ENCODE measurements around the gene ACBD5. TPM values are rescaled to one million over a fixed set of nuclear protein-coding genes. Genes with fewer than 3 reads are reported as not detected.

Gene ACBD5

GRCh38 chr10:27147701-27148100, 92.9 kb downstream of the ACBD5 start:
- peaks cover 6 to 82% of the 10 kb centered on the region in 2 donors for H3K36me3 ChIP-seq (replicated peaks in 1 of 2; ENCODE audit: control insufficient read depth in 2 of 2, insufficient read depth in 2 of 2, low read length in 2 of 2)
- H3K23ac ChIP-seq (ENCODE audit: low read depth, low read length, poor library complexity): no peak overlapping the region
- H3K27ac ChIP-seq (replicated peaks; ENCODE audit: low read length): no peak overlapping the region
- H3K4me3 ChIP-seq (ENCODE audit: low read length in 2 of 2): no peak overlapping the region
- no peak overlapping the region for H2BK15ac ChIP-seq (ENCODE audit: low read length)
- no peak overlapping the region for H3K9ac ChIP-seq (ENCODE audit: low read depth, low read length, poor library complexity)
- no peak overlapping the region for H4K91ac ChIP-seq (ENCODE audit: low read depth, low read length, poor library complexity)
- H3K4me1 ChIP-seq (ENCODE audit: control insufficient read depth in 2 of 2, insufficient read depth in 1 of 2, low read depth in 1 of 2, low read length in 2 of 2): peaks cover 1 to 9% of the 10 kb centered on the region in 2 donors
- H2BK12ac ChIP-seq (ENCODE audit: low read length): no peak overlapping the region
- H2BK5ac ChIP-seq (ENCODE audit: low read length): no peak overlapping the region
- no peak overlapping the region for H3K18ac ChIP-seq (ENCODE audit: low read length)
- no peaks in the 10 kb centered on the region for H3K79me1 ChIP-seq (ENCODE audit: low read depth, low read length)
- H3K4me2 ChIP-seq (ENCODE audit: insufficient read depth, low read length, poor library complexity, severe bottlenecking): no peak overlapping the region
- DNase-seq (ENCODE audit: low spot score): no peak
- H2AK5ac ChIP-seq (ENCODE audit: low read depth, low read length): no peak overlapping the region
- peaks cover 0 to 4% of the 10 kb centered on the region in 2 donors for H3K9me3 ChIP-seq (replicated peaks in 1 of 2; ENCODE audit: control insufficient read depth in 2 of 2, insufficient read depth in 1 of 2, low read depth in 1 of 2, low read length in 2 of 2)
- no peaks in the 10 kb centered on the region for H3K27me3 ChIP-seq (ENCODE audit: control insufficient read depth in 3 of 3, insufficient read depth in 3 of 3, low read depth in 1 of 3, low read length in 3 of 3)
- no peak overlapping the region for H3K4ac ChIP-seq (ENCODE audit: low read length)
- WGBS, 2 donors (ENCODE audit: extremely low coverage in 2 of 2, insufficient read length in 2 of 2, insufficient replicate concordance in 1 of 2): no CpG with 5 or more reads among the region's 5 CpGs
- no peak overlapping the region for H3K14ac ChIP-seq (ENCODE audit: low read length)
- no peak overlapping the region for H2BK120ac ChIP-seq (ENCODE audit: low read depth, low read length)
- no peak overlapping the region for H2AFZ ChIP-seq (ENCODE audit: low read length)
- H4K8ac ChIP-seq (ENCODE audit: low read depth, low read length): no peak overlapping the region

GRCh38 chr10:27145937-27146336, 94.7 kb downstream of the ACBD5 start:
- Histone ChIP-seq H3K23ac (ENCODE audit: low read depth, low read length, poor library complexity) (no peak overlapping the region), H2BK120ac (ENCODE audit: low read depth, low read length) (no peak overlapping the region), H2BK5ac (ENCODE audit: low read length) (no peak overlapping the region), H3K79me1 (ENCODE audit: low read depth, low read length) (no peaks in the 10 kb centered on the region), H4K8ac (ENCODE audit: low read depth, low read length) (no peak overlapping the region), H2AFZ (ENCODE audit: low read length) (no peak overlapping the region), H3K9ac (ENCODE audit: low read depth, low read length, poor library complexity) (no peak overlapping the region), H2BK12ac (ENCODE audit: low read length) (no peak overlapping the region), H3K9me3 (replicated peaks in 1 of 2; ENCODE audit: control insufficient read depth in 2 of 2, insufficient read depth in 1 of 2, low read depth in 1 of 2, low read length in 2 of 2) (no peaks in the 10 kb centered on the region), H3K36me3 (replicated peaks in 1 of 2; ENCODE audit: control insufficient read depth in 2 of 2, insufficient read depth in 2 of 2, low read length in 2 of 2) (peaks cover 6 to 95% of the 10 kb centered on the region in 2 donors), H3K27ac (replicated peaks; ENCODE audit: low read length) (no peak overlapping the region), H3K18ac (ENCODE audit: low read length) (no peak overlapping the region), H3K4me3 (ENCODE audit: low read length in 2 of 2) (no peak overlapping the region), H4K91ac (ENCODE audit: low read depth, low read length, poor library complexity) (no peak overlapping the region), H3K27me3 (ENCODE audit: control insufficient read depth in 3 of 3, insufficient read depth in 3 of 3, low read depth in 1 of 3, low read length in 3 of 3) (no peaks in the 10 kb centered on the region), H3K4me1 (ENCODE audit: control insufficient read depth in 2 of 2, insufficient read depth in 1 of 2, low read depth in 1 of 2, low read length in 2 of 2) (peaks cover 1 to 3% of the 10 kb centered on the region in 2 donors), H3K14ac (ENCODE audit: low read length) (no peak overlapping the region), H2BK15ac (ENCODE audit: low read length) (no peak overlapping the region), H3K4me2 (ENCODE audit: insufficient read depth, low read length, poor library complexity, severe bottlenecking) (no peak overlapping the region), H3K4ac (ENCODE audit: low read length) (no peak overlapping the region), H2AK5ac (ENCODE audit: low read depth, low read length) (no peak overlapping the region)
- DNase-seq (ENCODE audit: low spot score): peak; percentile 39

Small RNA genes within 50 kb of the gene (small RNA-seq; reads per million reads assigned to genes)
- not detected for gene RNU2-24P (ENCODE audit: insufficient read depth)
- not detected for gene RNU7-12P (ENCODE audit: insufficient read depth)

All from neuronal stem cell (in vitro differentiated cells).